Mesendoderm (in vitro differentiated cells): Measurements from ENCODE around the gene PDGFRA. TPM values are rescaled to one million over a fixed set of nuclear protein-coding genes. Genes with fewer than 3 reads are reported as not detected.
A peak's percentile ranks its signal among the peaks of the same experiment; 100 is the strongest.

Experiments
- DNase-seq: peaks from one replicate; pipeline ENCODE4 v3.0.0; 2013
- H2AK5ac ChIP-seq: 2 replicates; pipeline ENCODE4 v1.6.1; 2013; ENCODE audit warnings: low read length, inconsistent platforms
- H2BK120ac ChIP-seq: 2 replicates; pipeline ENCODE4 v1.6.1; 2013; ENCODE audit warnings: low read depth, mild to moderate bottlenecking, low read length, moderate library complexity, mixed read lengths
- H2BK15ac ChIP-seq: replicated peaks from 2 replicates; pipeline ENCODE4 v1.6.1; 2013; ENCODE audit warnings: low read depth, mild to moderate bottlenecking, moderate library complexity
- H2BK5ac ChIP-seq: 2 replicates; pipeline ENCODE4 v1.6.1; 2013; ENCODE audit warnings: low read length, inconsistent platforms
- H3K18ac ChIP-seq: 2 replicates; pipeline ENCODE4 v1.6.1; 2013; ENCODE audit warnings: mild to moderate bottlenecking, low read length, mixed read lengths
- H3K23ac ChIP-seq: one replicate; pipeline ENCODE4 v1.6.1; 2013; ENCODE audit warnings: low read length
- H3K27ac ChIP-seq: 2 replicates; pipeline ENCODE4 v1.5.1; 2013; ENCODE audit warnings: low read depth, mild to moderate bottlenecking, inconsistent platforms, low read length, moderate library complexity
- H3K27me3 ChIP-seq: 2 replicates; pipeline ENCODE4 v1.6.1; 2013; ENCODE audit warnings: low read length, control low read depth, mild to moderate bottlenecking, inconsistent platforms; ENCODE audit not compliant: insufficient read depth, poor library complexity
- H3K36me3 ChIP-seq: 2 replicates; pipeline ENCODE4 v1.6.1; 2013; ENCODE audit warnings: low read length, inconsistent platforms; ENCODE audit not compliant: control insufficient read depth, insufficient read depth
- H3K4ac ChIP-seq: one replicate; pipeline ENCODE4 v1.6.1; 2013; ENCODE audit warnings: low read depth, mild to moderate bottlenecking, low read length, moderate library complexity
- H3K4me1 ChIP-seq: 2 replicates; pipeline ENCODE4 v1.6.1; 2013; ENCODE audit warnings: low read depth, low read length, inconsistent platforms; ENCODE audit not compliant: control insufficient read depth
- H3K4me2 ChIP-seq: 2 replicates; pipeline ENCODE4 v1.6.1; 2013; ENCODE audit warnings: low read length
- H3K4me3 ChIP-seq: 2 replicates; pipeline ENCODE4 v1.5.1; 2013; ENCODE audit warnings: mild to moderate bottlenecking, low read length
- H3K56ac ChIP-seq: one replicate; pipeline ENCODE4 v1.6.1; 2013; ENCODE audit warnings: low read length
- H3K79me1 ChIP-seq: 2 replicates; pipeline ENCODE4 v1.6.1; 2013; ENCODE audit warnings: low read length, inconsistent platforms
- H3K79me2 ChIP-seq: 2 replicates; pipeline ENCODE4 v1.6.1; 2013; ENCODE audit warnings: mild to moderate bottlenecking, low read length; ENCODE audit not compliant: control insufficient read depth, insufficient read depth
- H3K9ac ChIP-seq: 2 replicates; pipeline ENCODE4 v1.6.1; 2013; ENCODE audit warnings: low read length, inconsistent platforms
- H4K5ac ChIP-seq: one replicate; pipeline ENCODE4 v1.6.1; 2013; ENCODE audit warnings: low read length
- H4K8ac ChIP-seq: one replicate; pipeline ENCODE4 v1.6.1; 2013; ENCODE audit warnings: low read depth, mild to moderate bottlenecking, control low read depth, low read length, moderate library complexity
- WGBS: extraction: QIAGEN DNeasy Blood & Tissue Kit; methylation state at CpG from one replicate; pipeline ENCODE4 v1.1.7; 2013; ENCODE audit warnings: low lambda C conversion rate, missing lambda C conversion rate; ENCODE audit not compliant: insufficient coverage; ENCODE audit errors: extremely low coverage; 5-methylcytosine and 5-hydroxymethylcytosine counted together
- polyA plus RNA-seq, 2 experiments: library from polyadenylated mRNA; stranded (reverse); fragments of 200-250 nt; gene quantifications; one replicate each; pipeline ENCODE4 v1.2.3, GENCODE V29; 2013

Gene PDGFRA
- 3.8 TPM for polyA plus RNA-seq (2013, experiment 1 of 2)
- 2.7 TPM for polyA plus RNA-seq (2013, experiment 2 of 2)

- peak; percentile 47 for DNase-seq
- Histone ChIP-seq H3K4me2 (peak within 1 kb of the TSS; percentile 64), H3K27me3 (peaks cover 28% of the 10 kb centered on the region), H3K56ac (peak within 1 kb of the TSS; percentile 85), H3K79me1 (no peaks in the 10 kb centered on the region), H2BK5ac (no peak within 1 kb of the TSS), H3K23ac (no peak within 1 kb of the TSS), H2BK15ac (no peak within 1 kb of the TSS), H3K4me3 (peak within 1 kb of the TSS; percentile 70), H4K8ac (no peak within 1 kb of the TSS), H4K5ac (no peak within 1 kb of the TSS), H3K4me1 (peaks cover 4% of the 10 kb centered on the region), H3K18ac (peak within 1 kb of the TSS; percentile 72), H3K9ac (peak within 1 kb of the TSS; percentile 69), H3K27ac (no peak within 1 kb of the TSS), H3K79me2 (peaks cover 5% of the 10 kb centered on the region), H3K4ac (no peak within 1 kb of the TSS), H2BK120ac (no peak within 1 kb of the TSS), H3K36me3 (no peaks in the 10 kb centered on the region), H2AK5ac (no peak within 1 kb of the TSS)
- WGBS = no CpG with 5 or more reads among the region's 15 CpGs
These were observed at the start of gene PDGFRA for GRCh38 chr4:54228961-54229501. Gene PDGFRA (plus strand): TSS chr4:54229293. CDS start chr4:54258769, 29,476 bp downstream.

GRCh38 chr4:54184581-54184980, 44.5 kb upstream of the PDGFRA start:
- H3K79me1 ChIP-seq = no peaks in the 10 kb centered on the region
- no peak overlapping the region for H3K18ac ChIP-seq
- H3K4me3 ChIP-seq = no peak overlapping the region
- no peak overlapping the region for H4K5ac ChIP-seq
- H3K4ac ChIP-seq = no peak overlapping the region
- H3K56ac ChIP-seq = no peak overlapping the region
- no peak overlapping the region for H3K23ac ChIP-seq
- DNase-seq = no peak
- H3K27me3 ChIP-seq = no peaks in the 10 kb centered on the region
- no peak overlapping the region for H2BK5ac ChIP-seq
- no peak overlapping the region for H2AK5ac ChIP-seq
- no peak overlapping the region for H3K27ac ChIP-seq
- H3K36me3 ChIP-seq = no peaks in the 10 kb centered on the region
- no peak overlapping the region for H4K8ac ChIP-seq
- no peak overlapping the region for H3K4me2 ChIP-seq
- H2BK15ac ChIP-seq = no peak overlapping the region
- H3K79me2 ChIP-seq = no peaks in the 10 kb centered on the region
- 100% methylated on average over 1 of the region's 3 CpGs for WGBS
- no peak overlapping the region for H3K9ac ChIP-seq
- H2BK120ac ChIP-seq = no peak overlapping the region
- no peaks in the 10 kb centered on the region for H3K4me1 ChIP-seq

- DNase-seq = peak; percentile 39
- Histone ChIP-seq H2BK120ac (no peak overlapping the region), H3K18ac (no peak overlapping the region), H2BK5ac (no peak overlapping the region), H3K27ac (no peak overlapping the region), H3K4me2 (no peak overlapping the region), H4K8ac (no peak overlapping the region), H3K9ac (no peak overlapping the region), H2AK5ac (no peak overlapping the region), H3K79me2 (no peaks in the 10 kb centered on the region), H3K27me3 (no peaks in the 10 kb centered on the region), H3K23ac (no peak overlapping the region), H3K4me1 (no peaks in the 10 kb centered on the region), H3K56ac (no peak overlapping the region), H3K4ac (no peak overlapping the region), H2BK15ac (no peak overlapping the region), H3K36me3 (no peaks in the 10 kb centered on the region), H3K79me1 (no peaks in the 10 kb centered on the region), H3K4me3 (no peak overlapping the region), H4K5ac (no peak overlapping the region)
- WGBS = no CpG with 5 or more reads among the region's 5 CpGs
These were observed 43.9 kb upstream of the PDGFRA start for GRCh38 chr4:54185044-54185780.

GRCh38 chr4:54185866-54186265, 43.2 kb upstream of the PDGFRA start:
- no peak overlapping the region for H3K27ac ChIP-seq
- no peak overlapping the region for H4K8ac ChIP-seq
- H2AK5ac ChIP-seq = no peak overlapping the region
- H3K4ac ChIP-seq = no peak overlapping the region
- no peak overlapping the region for H3K56ac ChIP-seq
- H2BK15ac ChIP-seq = no peak overlapping the region
- H3K4me2 ChIP-seq = no peak overlapping the region
- no peak overlapping the region for H4K5ac ChIP-seq
- no peak overlapping the region for H3K18ac ChIP-seq
- H2BK120ac ChIP-seq = peak overlapping the region; percentile 21
- H3K4me3 ChIP-seq = no peak overlapping the region
- no peaks in the 10 kb centered on the region for H3K27me3 ChIP-seq
- H3K36me3 ChIP-seq = no peaks in the 10 kb centered on the region
- H3K79me1 ChIP-seq = no peaks in the 10 kb centered on the region
- H3K23ac ChIP-seq = no peak overlapping the region
- WGBS = no CpG with 5 or more reads among the region's 1 CpG
- no peaks in the 10 kb centered on the region for H3K4me1 ChIP-seq
- peak; percentile 64 for DNase-seq
- no peaks in the 10 kb centered on the region for H3K79me2 ChIP-seq
- no peak overlapping the region for H3K9ac ChIP-seq
- H2BK5ac ChIP-seq = no peak overlapping the region

DNA sequence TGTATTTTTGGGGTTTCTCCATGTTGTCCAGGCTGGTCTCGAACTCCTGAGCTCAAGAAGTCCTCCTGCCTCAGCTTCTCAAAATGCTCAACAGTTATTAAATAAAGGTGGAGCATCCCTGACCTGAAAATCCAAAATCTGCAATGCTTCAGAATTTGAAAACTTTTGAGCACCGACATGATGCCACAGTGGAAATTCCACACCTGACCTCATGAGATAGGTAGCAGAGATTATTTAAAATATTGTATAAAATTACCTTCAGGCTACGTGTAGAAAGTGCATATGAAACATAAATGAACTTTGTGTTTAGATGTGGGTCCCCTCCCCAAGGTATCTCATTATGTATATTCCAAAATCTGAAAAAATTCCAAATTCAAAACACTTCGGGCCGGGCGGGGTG, 42.7 kb upstream of the PDGFRA start:
- Histone ChIP-seq H3K79me1 (no peaks in the 10 kb centered on the region), H3K23ac (no peak overlapping the region), H3K4me1 (no peaks in the 10 kb centered on the region), H3K27me3 (no peaks in the 10 kb centered on the region), H3K4me3 (no peak overlapping the region), H4K8ac (no peak overlapping the region), H3K56ac (no peak overlapping the region), H2BK120ac (peak overlapping the region; percentile 21), H2BK5ac (no peak overlapping the region), H3K4me2 (no peak overlapping the region), H3K27ac (no peak overlapping the region), H3K4ac (no peak overlapping the region), H4K5ac (no peak overlapping the region), H2BK15ac (no peak overlapping the region), H2AK5ac (no peak overlapping the region), H3K18ac (no peak overlapping the region), H3K79me2 (no peaks in the 10 kb centered on the region), H3K9ac (no peak overlapping the region), H3K36me3 (no peaks in the 10 kb centered on the region)
- no CpG with 5 or more reads among the region's 6 CpGs for WGBS
- no peak for DNase-seq
